OCI-LY7 (cell line): ENCODE data around the gene LMTK3. TPM values are rescaled to one million over a fixed set of nuclear protein-coding genes. Genes with fewer than 3 reads are reported as not detected.

Source experiments
- BruUV-seq: library from RNA; stranded (reverse); fragments of 400-500 nt; replicated peaks from 2 replicates; lab custom pipeline; 2021; lab: Mats Ljungman, UMichigan
- CTCF ChIA-PET: fragments of 300-600 bp; sonication (Branson Sonifier 250); formaldehyde crosslinking; loops from one replicate; lab custom pipeline; 2022; ENCODE audit warnings: antibody characterized with exemption; ENCODE audit not compliant: unreplicated experiment; lab: Charles Lee
- POLR2A ChIA-PET: fragments of 300-600 bp; sonication (Branson Sonifier 250); formaldehyde crosslinking; loops from one replicate; lab custom pipeline; 2022; ENCODE audit warnings: antibody characterized with exemption; lab: Charles Lee
- DNase-seq: peaks from one replicate; pipeline ENCODE4 v3.0.0-alpha.2; 2015; ENCODE audit warnings: low spot score
- H2AFZ ChIP-seq: fragments of 200-600 bp; sonication (generic), shearing (Covaris generic); 2 replicates; pipeline ENCODE4 v1.6.1; 2014; ENCODE audit warnings: mild to moderate bottlenecking, antibody characterized with exemption, low read length, moderate library complexity
- H3K27ac ChIP-seq: fragments of 200-600 bp; sonication (generic); 2 replicates; pipeline ENCODE4 v1.5.1; 2014; ENCODE audit warnings: mixed run types, low read depth, mild to moderate bottlenecking, moderate library complexity, low read length, inconsistent platforms; ENCODE audit not compliant: poor library complexity, severe bottlenecking
- H3K36me3 ChIP-seq: fragments of 200-600 bp; sonication (generic); 2 replicates; pipeline ENCODE4 v1.6.1; 2014; ENCODE audit warnings: mild to moderate bottlenecking, antibody characterized with exemption, low read length, moderate library complexity, mixed read lengths; ENCODE audit not compliant: insufficient read depth
- H3K4me1 ChIP-seq: fragments of 200-600 bp; sonication (generic); 2 replicates; pipeline ENCODE4 v1.5.1; 2014; ENCODE audit warnings: mild to moderate bottlenecking, low read length; ENCODE audit not compliant: insufficient read depth, poor library complexity, severe bottlenecking
- H3K4me2 ChIP-seq: fragments of 200-600 bp; sonication (generic); 2 replicates; pipeline ENCODE4 v1.6.1; 2014; ENCODE audit warnings: mild to moderate bottlenecking, low read length
- H3K4me3 ChIP-seq: fragments of 200-600 bp; sonication (generic); 2 replicates; pipeline ENCODE4 v1.5.1; 2014; ENCODE audit warnings: mild to moderate bottlenecking, low read depth, low read length; ENCODE audit not compliant: poor library complexity, severe bottlenecking
- H3K79me2 ChIP-seq: fragments of 200-600 bp; sonication (generic); 2 replicates; pipeline ENCODE4 v1.6.1; 2016; ENCODE audit warnings: low read depth, mild to moderate bottlenecking, low read length, moderate library complexity, mixed read lengths; ENCODE audit not compliant: insufficient read depth
- H3K9me2 ChIP-seq: fragments of 200-600 bp; sonication (generic); 2 replicates; pipeline ENCODE4 v1.6.1; 2016; ENCODE audit warnings: mild to moderate bottlenecking, low read length, mixed read lengths; ENCODE audit not compliant: insufficient read depth
- H3K9me3 ChIP-seq: fragments of 200-600 bp; sonication (generic); 2 replicates; pipeline ENCODE4 v1.6.1; 2014; ENCODE audit warnings: mild to moderate bottlenecking, mixed run types, low read length, mixed read lengths
- H4K20me1 ChIP-seq: fragments of 200-600 bp; sonication (generic); 2 replicates; pipeline ENCODE4 v1.6.1; 2014; ENCODE audit warnings: mild to moderate bottlenecking, antibody characterized with exemption, low read length, moderate library complexity, mixed read lengths; ENCODE audit not compliant: insufficient read depth
- EZH2phosphoT487 ChIP-seq: fragments of 200-600 bp; sonication (generic); IDR thresholded peaks from 2 replicates; pipeline ENCODE4 v1.6.1; 2018; ENCODE audit warnings: low read depth, borderline replicate concordance, mild to moderate bottlenecking, mixed run types, antibody characterized with exemption, low read length, moderate library complexity, mixed read lengths
- intact Hi-C: fragments of 100-400 bp; cut with micrococcal nuclease; formaldehyde crosslinking; loops from one replicate; pipeline ENCODE4 v1.10.0; 2022; ENCODE audit not compliant: unreplicated experiment
- total RNA-seq, 2 experiments: library from RNA; depleted of rRNA in 1 of 2; stranded (reverse); fragments of >200 nt in 1 of 2; shearing (Covaris generic) in 1 of 2; gene quantifications; 2 replicates each; pipeline ENCODE4 v1.2.3, GENCODE V29; 2014 to 2022
- TF ChIP-seq, protein P1 (sequence below): fragments of 200-600 bp; sonication (generic); conservative IDR thresholded peaks from 2 replicates; pipeline ENCODE4 v1.5.1; 2014; ENCODE audit warnings: mild to moderate bottlenecking, antibody characterized with exemption, low read length, moderate library complexity, mixed read lengths

The LMTK3 gene
- total RNA-seq, 2 experiments from 2014 or later: 1.3 to 9.7 TPM

DNA sequence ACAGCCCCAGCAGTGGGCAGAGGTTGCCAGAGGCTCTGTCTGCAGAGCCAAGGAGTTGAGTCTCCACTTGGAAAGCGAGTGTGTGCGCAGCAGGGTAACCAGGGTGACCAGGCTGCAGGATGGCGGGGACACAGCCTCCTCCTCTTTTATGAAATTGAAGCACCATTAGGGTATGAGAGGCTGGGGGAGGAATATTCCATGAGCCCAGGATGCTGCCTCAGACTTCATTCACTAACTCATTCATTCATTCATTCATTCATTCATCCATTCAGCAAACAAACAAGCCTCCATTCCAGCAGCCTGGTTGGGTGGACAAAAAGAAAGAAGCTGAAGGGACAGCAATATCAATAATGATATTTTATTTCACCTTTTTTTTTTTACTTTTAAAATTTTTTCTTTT is 6.6 kb upstream of the LMTK3 start:
- intact Hi-C loops: no loop called here
- no peaks in the 10 kb centered on the region for H4K20me1 ChIP-seq
- no peaks in the 10 kb centered on the region for H3K36me3 ChIP-seq
- H3K9me3 ChIP-seq: no peaks in the 10 kb centered on the region
- H3K79me2 ChIP-seq: no peaks in the 10 kb centered on the region
- BruUV-seq: no TSS peak
- ChIA-PET POLR2A (no interaction called here), CTCF (no interaction called here)
- H3K4me3 ChIP-seq: no peak overlapping the region
- DNase-seq: no peak
- no peak overlapping the region for H2AFZ ChIP-seq
- no peak overlapping the region for H3K4me2 ChIP-seq
- TF ChIP-seq, protein P1, sequence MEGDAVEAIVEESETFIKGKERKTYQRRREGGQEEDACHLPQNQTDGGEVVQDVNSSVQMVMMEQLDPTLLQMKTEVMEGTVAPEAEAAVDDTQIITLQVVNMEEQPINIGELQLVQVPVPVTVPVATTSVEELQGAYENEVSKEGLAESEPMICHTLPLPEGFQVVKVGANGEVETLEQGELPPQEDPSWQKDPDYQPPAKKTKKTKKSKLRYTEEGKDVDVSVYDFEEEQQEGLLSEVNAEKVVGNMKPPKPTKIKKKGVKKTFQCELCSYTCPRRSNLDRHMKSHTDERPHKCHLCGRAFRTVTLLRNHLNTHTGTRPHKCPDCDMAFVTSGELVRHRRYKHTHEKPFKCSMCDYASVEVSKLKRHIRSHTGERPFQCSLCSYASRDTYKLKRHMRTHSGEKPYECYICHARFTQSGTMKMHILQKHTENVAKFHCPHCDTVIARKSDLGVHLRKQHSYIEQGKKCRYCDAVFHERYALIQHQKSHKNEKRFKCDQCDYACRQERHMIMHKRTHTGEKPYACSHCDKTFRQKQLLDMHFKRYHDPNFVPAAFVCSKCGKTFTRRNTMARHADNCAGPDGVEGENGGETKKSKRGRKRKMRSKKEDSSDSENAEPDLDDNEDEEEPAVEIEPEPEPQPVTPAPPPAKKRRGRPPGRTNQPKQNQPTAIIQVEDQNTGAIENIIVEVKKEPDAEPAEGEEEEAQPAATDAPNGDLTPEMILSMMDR: no peak
- TF ChIP-seq EZH2phosphoT487: no peak
- H3K4me1 ChIP-seq: peaks cover 8% of the 10 kb centered on the region
- H3K27ac ChIP-seq: no peak overlapping the region
- no peaks in the 10 kb centered on the region for H3K9me2 ChIP-seq

DNA sequence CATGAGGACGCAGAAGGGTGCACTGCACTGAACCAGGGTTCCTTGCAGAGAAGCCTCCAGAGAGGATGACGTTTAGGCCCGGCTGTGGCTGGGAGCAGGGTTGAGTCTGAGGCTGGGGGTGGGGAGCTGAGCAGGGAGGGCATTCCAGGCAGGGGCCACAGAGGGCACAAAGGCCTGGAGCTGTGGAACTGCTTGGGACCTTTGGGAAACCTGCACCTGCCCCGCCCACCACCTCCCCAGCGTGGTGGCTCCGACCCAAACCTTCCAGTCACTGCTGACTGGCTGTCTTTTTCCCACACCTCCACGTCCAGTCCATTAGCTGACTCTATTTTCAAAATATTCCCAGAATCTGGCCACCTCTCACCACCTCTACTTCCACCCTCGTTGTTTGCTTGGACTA is 4.9 kb upstream of the LMTK3 start:
- H3K79me2 ChIP-seq: no peaks in the 10 kb centered on the region
- DNase-seq: no peak
- H3K9me2 ChIP-seq: no peaks in the 10 kb centered on the region
- H3K4me3 ChIP-seq: no peak overlapping the region
- H3K4me2 ChIP-seq: no peak overlapping the region
- H3K4me1 ChIP-seq: peaks cover 23% of the 10 kb centered on the region
- ChIA-PET CTCF (no interaction called here), POLR2A (no interaction called here)
- no TSS peak for BruUV-seq
- H3K9me3 ChIP-seq: no peaks in the 10 kb centered on the region
- TF ChIP-seq EZH2phosphoT487: no peak
- TF ChIP-seq, protein P1: no peak
- H4K20me1 ChIP-seq: no peaks in the 10 kb centered on the region
- intact Hi-C loops: no loop called here
- no peaks in the 10 kb centered on the region for H3K36me3 ChIP-seq
- H2AFZ ChIP-seq: no peak overlapping the region
- H3K27ac ChIP-seq: no peak overlapping the region

DNA sequence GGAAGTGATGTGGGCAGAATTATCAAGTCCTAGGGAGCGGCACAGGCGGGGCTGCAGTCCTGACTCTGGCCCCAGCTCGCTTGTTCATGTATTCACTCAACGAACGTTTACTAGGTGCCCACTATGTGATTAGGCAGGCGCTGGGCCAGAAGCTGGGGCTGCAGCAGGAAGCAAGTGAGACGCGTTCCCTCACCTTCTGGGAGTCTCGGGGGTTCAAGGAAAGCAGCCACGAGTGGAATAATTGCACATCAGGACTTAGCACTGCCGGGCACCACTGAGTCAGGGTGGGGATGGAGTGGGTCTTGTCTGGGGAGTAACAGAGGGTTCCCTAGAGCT is 2.5 kb upstream of the LMTK3 start:
- H3K4me3 ChIP-seq: peak overlapping the region; percentile 79

More for the DNA sequence above, 2.5 kb upstream of the LMTK3 start:
- no peak for DNase-seq
- POLR2A ChIA-PET: interaction anchor here (1.0 kb wide), 1 partner anchor 150 kb away, joined by 3 read pairs; the partner anchor contains the start of genes SYNGR4 and TMEM143
- CTCF ChIA-PET: interaction anchor here (0.5 kb wide), 2 partner anchors 12 to 231 kb away, joined by 4 to 5 read pairs; no protein-coding TSS in a partner anchor
- BruUV-seq: no TSS peak
- intact Hi-C loops: no loop called here
- no peaks in the 10 kb centered on the region for H3K9me3 ChIP-seq
- no peak for TF ChIP-seq EZH2phosphoT487
- TF ChIP-seq, protein P1: no peak
- peaks cover 33% of the 10 kb centered on the region for H3K4me1 ChIP-seq
- no peaks in the 10 kb centered on the region for H3K36me3 ChIP-seq
- no peaks in the 10 kb centered on the region for H3K9me2 ChIP-seq
- peak overlapping the region; percentile 82 for H3K4me2 ChIP-seq
- no peaks in the 10 kb centered on the region for H3K79me2 ChIP-seq
- no peak overlapping the region for H3K27ac ChIP-seq
- peak overlapping the region; percentile 96 for H2AFZ ChIP-seq
- H4K20me1 ChIP-seq: no peaks in the 10 kb centered on the region
